ENCODE data around the gene PRPH2. TPM values are rescaled to one million over a fixed set of nuclear protein-coding genes. Genes with fewer than 3 reads are reported as not detected.

The PRPH2 gene
- 1.7 and 1.8 TPM in 2 replicates for total RNA-seq

DNA sequence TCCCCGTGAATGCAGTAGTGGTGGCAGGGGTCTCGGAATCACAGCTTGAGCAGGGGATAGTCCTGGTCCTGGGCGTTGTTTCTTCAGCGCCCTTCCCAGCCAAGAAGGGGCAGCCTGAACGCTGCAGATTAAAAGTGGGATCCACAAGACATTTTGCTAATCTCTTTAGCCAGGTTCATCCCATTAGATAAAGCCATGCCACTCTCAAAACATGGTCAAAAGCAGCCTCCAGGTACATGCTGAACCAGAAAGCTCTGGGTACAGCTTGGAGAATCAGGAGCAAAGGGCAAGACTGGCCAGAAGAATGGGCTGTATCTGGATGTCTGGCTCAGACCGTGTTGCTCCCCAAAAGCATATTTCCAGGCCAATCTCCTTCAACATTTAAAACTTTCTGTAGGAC is at the start of gene PRPH2:
Gene PRPH2 (minus strand): TSS at position 101 of the 400 bp plus-strand sequence. CDS start 263 bp downstream, outside the sequence.

GRCh38 chr6:42745640-42746462 is 23.5 kb upstream of the PRPH2 start, which contains the start of gene TBCC:
Gene TBCC (minus strand): TSS chr6:42746103. CDS start chr6:42746073, 30 bp downstream.

Other genes with a start within 250 kb of the PRPH2 start
- gene UBR2, start 158.6 kb downstream of the PRPH2 start, total RNA-seq: 31.1 and 38.6 TPM in 2 replicates
- 36.1 and 45.9 TPM in 2 replicates for gene TBCC, start 23.5 kb upstream of the PRPH2 start, total RNA-seq
- 3.9 and 4.6 TPM in 2 replicates for gene BICRAL, start 59.5 kb upstream of the PRPH2 start, total RNA-seq
- 116 and 145 TPM in 2 replicates for gene RPL7L1, start 157.0 kb upstream of the PRPH2 start, total RNA-seq
- gene PTCRA, start 193.5 kb upstream of the PRPH2 start, total RNA-seq: not detected in 2 replicates
- gene CNPY3, start 206.9 kb upstream of the PRPH2 start, total RNA-seq: 19.0 and 36.5 TPM in 2 replicates
- 0.25 TPM in 1 of 2 replicates, not detected in the other for gene GNMT, start 238.2 kb upstream of the PRPH2 start, total RNA-seq

Data from uterine smooth muscle cell (primary cell).